IMR-90 (cell line): ENCODE data around the gene MRPL47. TPM values are rescaled to one million over a fixed set of nuclear protein-coding genes. Genes with fewer than 3 reads are reported as not detected.

ENCODE experiments used
- ATAC-seq: fragments of 200-7000 bp; cut with Tn5 transposase; 2 replicates; pipeline ENCODE4 v1.9.1; 2020; ENCODE audit warnings: low read depth, mild to moderate bottlenecking, moderate library complexity
- BruUV-seq: library from RNA; stranded (reverse); fragments of 400-500 nt; replicated peaks from 2 replicates; lab custom pipeline; 2021; lab: Mats Ljungman, UMichigan
- CTCF ChIA-PET: fragments of 300-600 bp; formaldehyde crosslinking; extraction: SDS; loops from one replicate; lab custom pipeline; 2021; ENCODE audit warnings: antibody characterized with exemption; lab: Yijun Ruan, JAX
- POLR2A ChIA-PET: fragments of 300-600 bp; sonication (Branson Sonifier 250); formaldehyde crosslinking; loops from one replicate; lab custom pipeline; 2022; ENCODE audit warnings: antibody characterized with exemption; ENCODE audit not compliant: unreplicated experiment; lab: Charles Lee
- DNase-seq: peaks from one replicate; pipeline ENCODE4 v3.0.0; 2013
- H2AFZ ChIP-seq: replicated peaks from 2 replicates; pipeline ENCODE3; 2013; ENCODE audit warnings: low read length, mild to moderate bottlenecking; ENCODE audit not compliant: poor library complexity
- H2AK5ac ChIP-seq: 2 replicates; pipeline ENCODE4 v1.6.1; 2013; ENCODE audit warnings: low read depth, low read length, inconsistent platforms
- H2AK9ac ChIP-seq: replicated peaks from 2 replicates; pipeline ENCODE3; 2013; ENCODE audit warnings: mild to moderate bottlenecking, low read depth, low read length, moderate library complexity; ENCODE audit not compliant: poor library complexity
- H2BK120ac ChIP-seq: 2 replicates; pipeline ENCODE4 v1.6.1; 2013; ENCODE audit warnings: low read depth, low read length, inconsistent platforms
- H2BK15ac ChIP-seq: 3 replicates; pipeline ENCODE4 v1.6.1; 2013; ENCODE audit warnings: low read depth, low read length, inconsistent platforms
- H2BK20ac ChIP-seq: 2 replicates; pipeline ENCODE4 v1.6.1; 2013; ENCODE audit warnings: low read depth, mild to moderate bottlenecking, inconsistent platforms, low read length, moderate library complexity
- H2BK5ac ChIP-seq: 2 replicates; pipeline ENCODE4 v1.6.1; 2013; ENCODE audit warnings: mild to moderate bottlenecking, low read depth, low read length, inconsistent platforms; ENCODE audit not compliant: poor library complexity, severe bottlenecking
- H3K14ac ChIP-seq: replicated peaks from 2 replicates; pipeline ENCODE4 v1.6.1; 2013; ENCODE audit warnings: low read depth, low read length, inconsistent platforms
- H3K18ac ChIP-seq: 2 replicates; pipeline ENCODE4 v1.6.1; 2013; ENCODE audit warnings: low read depth, low read length, control low read depth
- H3K23ac ChIP-seq: 2 replicates; pipeline ENCODE4 v1.6.1; 2013; ENCODE audit warnings: low read depth, low read length, inconsistent platforms
- H3K27ac ChIP-seq: 2 replicates; pipeline ENCODE4 v1.5.1; 2013; ENCODE audit warnings: mild to moderate bottlenecking, control low read depth, low read length; ENCODE audit not compliant: insufficient read depth
- H3K27me3 ChIP-seq: 2 replicates; pipeline ENCODE4 v1.6.1; 2013; ENCODE audit warnings: low read length; ENCODE audit not compliant: control insufficient read depth, insufficient read depth
- H3K36me3 ChIP-seq: 2 replicates; pipeline ENCODE4 v1.6.1; 2013; ENCODE audit warnings: low read length, mixed read lengths; ENCODE audit not compliant: control insufficient read depth, insufficient read depth
- H3K4ac ChIP-seq: 2 replicates; pipeline ENCODE4 v1.6.1; 2013; ENCODE audit warnings: low read depth, low read length, inconsistent platforms
- H3K4me1 ChIP-seq: 2 replicates; pipeline ENCODE4 v1.6.1; 2013; ENCODE audit warnings: low read length, mixed read lengths; ENCODE audit not compliant: control insufficient read depth, insufficient read depth
- H3K4me2 ChIP-seq: 2 replicates; pipeline ENCODE4 v1.6.1; 2013; ENCODE audit warnings: low read depth, mild to moderate bottlenecking, control low read depth, low read length, moderate library complexity
- H3K4me3 ChIP-seq: 2 replicates; pipeline ENCODE4 v1.5.1; 2013; ENCODE audit warnings: low read depth, mild to moderate bottlenecking, control low read depth, low read length, moderate library complexity; ENCODE audit not compliant: insufficient read depth
- H3K56ac ChIP-seq: 2 replicates; pipeline ENCODE4 v1.6.1; 2013; ENCODE audit warnings: low read length, inconsistent platforms; ENCODE audit not compliant: insufficient read depth; ENCODE audit errors: extremely low read depth
- H3K79me1 ChIP-seq, 2 experiments: 2 replicates each; pipeline ENCODE4 v1.6.1; 2013; ENCODE audit warnings: low read length in 2 of 2, inconsistent platforms in 1 of 2, low read depth in 1 of 2
- H3K9ac ChIP-seq: 2 replicates; pipeline ENCODE4 v1.6.1; 2013; ENCODE audit warnings: low read depth, low read length, control low read depth
- H3K9me1 ChIP-seq: 2 replicates; pipeline ENCODE4 v1.6.1; 2013; ENCODE audit warnings: low read length, inconsistent platforms; ENCODE audit not compliant: insufficient read depth
- H3K9me3 ChIP-seq: 2 replicates; pipeline ENCODE4 v1.6.1; 2013; ENCODE audit warnings: low read length; ENCODE audit not compliant: control insufficient read depth, insufficient read depth
- H4K20me1 ChIP-seq: 2 replicates; pipeline ENCODE4 v1.6.1; 2013; ENCODE audit warnings: low read length, inconsistent platforms; ENCODE audit not compliant: insufficient read depth
- H4K5ac ChIP-seq: 2 replicates; pipeline ENCODE4 v1.6.1; 2013; ENCODE audit warnings: mild to moderate bottlenecking, low read depth, low read length, control low read depth
- H4K8ac ChIP-seq, 2 experiments: 2 replicates each; pipeline ENCODE4 v1.6.1; 2013; ENCODE audit warnings: low read depth in 2 of 2, low read length in 2 of 2, control low read depth in 1 of 2, inconsistent platforms in 1 of 2
- H4K91ac ChIP-seq: 2 replicates; pipeline ENCODE4 v1.6.1; 2013; ENCODE audit warnings: low read depth, low read length, inconsistent platforms; ENCODE audit not compliant: insufficient read depth
- BHLHE40 ChIP-seq: fragments of 150-350 bp; IDR thresholded peaks from 2 replicates; pipeline ENCODE4 v1.6.1; 2016; ENCODE audit warnings: mild to moderate bottlenecking, low read depth, low read length
- CHD1 ChIP-seq: IDR thresholded peaks from 2 replicates; pipeline ENCODE4 v1.6.1; 2012; ENCODE audit warnings: low read depth, low read length, improper control_type of control experiment
- NFE2L2 ChIP-seq: fragments of 150-350 bp; IDR thresholded peaks from 2 replicates; pipeline ENCODE4 v1.6.1; 2016; ENCODE audit warnings: low read depth, mild to moderate bottlenecking, low read length
- POLR2A ChIP-seq: IDR thresholded peaks from 2 replicates; pipeline ENCODE4 v1.6.1; 2012; ENCODE audit warnings: mild to moderate bottlenecking, low read depth, low read length
- WGBS, 2 experiments: methylation state at CpG; one replicate each; pipeline versions ENCODE4 v1.1.5 to v1.1.7; 2013; ENCODE audit warnings: missing lambda C conversion rate in 2 of 2; ENCODE audit not compliant: insufficient read length in 1 of 2; ENCODE audit errors: extremely low coverage in 2 of 2; 5-methylcytosine and 5-hydroxymethylcytosine counted together
- dilution Hi-C: fragments of 300-500 bp; cut with HindIII; formaldehyde crosslinking; loops from one replicate; pipeline ENCODE4 v1.14.3; 2018; ENCODE audit warnings: low sequenced_read_pairs; ENCODE audit not compliant: unreplicated experiment
- in situ Hi-C: fragments of 300-500 bp; cut with MboI; formaldehyde crosslinking; loops from 3 replicates; pipeline ENCODE4 v1.14.3; 2019; ENCODE audit warnings: low sequenced_read_pairs, inconsistent platforms, mixed read lengths
- intact Hi-C: fragments of 100-400 bp; cut with micrococcal nuclease; formaldehyde crosslinking; loops from 2 replicates; pipeline ENCODE4 v1.10.0; 2022
- polyA plus RNA-seq, 3 experiments: library from polyadenylated mRNA; depleted of rRNA; stranded (reverse); fragments of >200 nt; gene quantifications; 2 replicates each; pipeline ENCODE4 v1.2.3, GENCODE V29; 2012; ENCODE audit warnings: low replicate concordance in 1 of 3
- total RNA-seq: library from RNA; depleted of rRNA; stranded (reverse); fragments of >200 nt; gene quantifications from 2 replicates; pipeline ENCODE4 v1.2.3, GENCODE V29; 2012
- TF ChIP-seq, protein P1 (sequence below): fragments of 150-350 bp; IDR thresholded peaks from 2 replicates; pipeline ENCODE4 v1.6.1; 2017; ENCODE audit warnings: mild to moderate bottlenecking, antibody characterized with exemption, low read length, low read depth
- TF ChIP-seq, protein P2 (sequence below): fragments of 150-350 bp; IDR thresholded peaks from 2 replicates; pipeline ENCODE4 v1.6.1; 2016; ENCODE audit warnings: low read depth, mild to moderate bottlenecking, low read length, moderate library complexity, borderline replicate concordance
- TF ChIP-seq, protein P3 (sequence below): conservative IDR thresholded peaks from 2 replicates; pipeline ENCODE4 v1.5.1; 2012; ENCODE audit warnings: mild to moderate bottlenecking, low read depth, low read length, improper control_type of control experiment

MRPL47 gene
- total and polyA plus RNA-seq, 2 of the 4 experiments (the other 2 are of a cell fraction): 41.4 to 43.7 TPM

DNA sequence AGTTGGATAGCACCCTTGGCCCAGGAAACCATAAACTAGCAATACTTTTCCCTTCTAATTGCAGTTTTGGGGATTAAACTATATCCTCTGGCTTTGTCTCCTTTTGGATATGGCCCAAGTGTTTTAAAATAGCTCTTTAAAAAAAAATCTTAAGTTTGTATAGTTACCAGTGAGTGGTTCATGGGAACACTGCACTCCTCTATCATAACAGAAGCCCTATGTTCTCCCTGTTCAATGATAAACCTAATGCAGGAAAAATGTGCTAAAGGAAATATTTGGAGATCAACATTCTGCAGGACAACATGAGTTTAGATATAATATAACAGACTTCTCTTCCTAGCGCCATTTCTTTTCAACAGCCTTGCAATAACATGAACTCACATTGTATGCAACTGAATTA is 13.1 kb downstream of the MRPL47 start:
- POLR2A ChIA-PET: no interaction called here
- no peak for TF ChIP-seq NFE2L2
- TF ChIP-seq, protein P1, sequence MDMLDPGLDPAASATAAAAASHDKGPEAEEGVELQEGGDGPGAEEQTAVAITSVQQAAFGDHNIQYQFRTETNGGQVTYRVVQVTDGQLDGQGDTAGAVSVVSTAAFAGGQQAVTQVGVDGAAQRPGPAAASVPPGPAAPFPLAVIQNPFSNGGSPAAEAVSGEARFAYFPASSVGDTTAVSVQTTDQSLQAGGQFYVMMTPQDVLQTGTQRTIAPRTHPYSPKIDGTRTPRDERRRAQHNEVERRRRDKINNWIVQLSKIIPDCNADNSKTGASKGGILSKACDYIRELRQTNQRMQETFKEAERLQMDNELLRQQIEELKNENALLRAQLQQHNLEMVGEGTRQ: no peak
- TF ChIP-seq, protein P2, sequence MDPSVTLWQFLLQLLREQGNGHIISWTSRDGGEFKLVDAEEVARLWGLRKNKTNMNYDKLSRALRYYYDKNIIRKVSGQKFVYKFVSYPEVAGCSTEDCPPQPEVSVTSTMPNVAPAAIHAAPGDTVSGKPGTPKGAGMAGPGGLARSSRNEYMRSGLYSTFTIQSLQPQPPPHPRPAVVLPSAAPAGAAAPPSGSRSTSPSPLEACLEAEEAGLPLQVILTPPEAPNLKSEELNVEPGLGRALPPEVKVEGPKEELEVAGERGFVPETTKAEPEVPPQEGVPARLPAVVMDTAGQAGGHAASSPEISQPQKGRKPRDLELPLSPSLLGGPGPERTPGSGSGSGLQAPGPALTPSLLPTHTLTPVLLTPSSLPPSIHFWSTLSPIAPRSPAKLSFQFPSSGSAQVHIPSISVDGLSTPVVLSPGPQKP: no peak
- TF ChIP-seq, protein P3, sequence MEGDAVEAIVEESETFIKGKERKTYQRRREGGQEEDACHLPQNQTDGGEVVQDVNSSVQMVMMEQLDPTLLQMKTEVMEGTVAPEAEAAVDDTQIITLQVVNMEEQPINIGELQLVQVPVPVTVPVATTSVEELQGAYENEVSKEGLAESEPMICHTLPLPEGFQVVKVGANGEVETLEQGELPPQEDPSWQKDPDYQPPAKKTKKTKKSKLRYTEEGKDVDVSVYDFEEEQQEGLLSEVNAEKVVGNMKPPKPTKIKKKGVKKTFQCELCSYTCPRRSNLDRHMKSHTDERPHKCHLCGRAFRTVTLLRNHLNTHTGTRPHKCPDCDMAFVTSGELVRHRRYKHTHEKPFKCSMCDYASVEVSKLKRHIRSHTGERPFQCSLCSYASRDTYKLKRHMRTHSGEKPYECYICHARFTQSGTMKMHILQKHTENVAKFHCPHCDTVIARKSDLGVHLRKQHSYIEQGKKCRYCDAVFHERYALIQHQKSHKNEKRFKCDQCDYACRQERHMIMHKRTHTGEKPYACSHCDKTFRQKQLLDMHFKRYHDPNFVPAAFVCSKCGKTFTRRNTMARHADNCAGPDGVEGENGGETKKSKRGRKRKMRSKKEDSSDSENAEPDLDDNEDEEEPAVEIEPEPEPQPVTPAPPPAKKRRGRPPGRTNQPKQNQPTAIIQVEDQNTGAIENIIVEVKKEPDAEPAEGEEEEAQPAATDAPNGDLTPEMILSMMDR: no peak
- TF ChIP-seq BHLHE40: no peak
- TF ChIP-seq POLR2A: no peak
- no peak for TF ChIP-seq CHD1
- no CpG with 5 or more reads among the region's 1 CpG for WGBS, 2 experiments

More for the DNA sequence above, 13.1 kb downstream of the MRPL47 start:
- ATAC-seq: peak; percentile 91
- H4K20me1 ChIP-seq: no peaks in the 10 kb centered on the region; the same call in 1 of the 2 replicates
- H2BK5ac ChIP-seq: no peak overlapping the region
- H2BK120ac ChIP-seq: no peak overlapping the region
- no peak overlapping the region for H2BK15ac ChIP-seq
- H3K36me3 ChIP-seq: peaks cover 30% of the 10 kb centered on the region
- H3K23ac ChIP-seq: no peak overlapping the region
- peaks cover 2% of the 10 kb centered on the region; the same call in 1 of the 2 replicates for H3K4me1 ChIP-seq
- H3K9me3 ChIP-seq: no peaks in the 10 kb centered on the region
- H4K8ac ChIP-seq: no peak overlapping the region
- CTCF ChIA-PET: interaction anchor here (0.6 kb wide), 1 partner anchor 50 kb away, joined by 9 read pairs; no protein-coding TSS in a partner anchor
- H2AFZ ChIP-seq: no peak overlapping the region
- H2BK20ac ChIP-seq: no peak overlapping the region
- H2AK9ac ChIP-seq: no peak overlapping the region
- H4K91ac ChIP-seq: no peak overlapping the region
- H3K27ac ChIP-seq: peak overlapping the region; percentile 82; the same call in 1 of the 2 replicates
- H3K56ac ChIP-seq: no peak overlapping the region
- no peak overlapping the region for H3K14ac ChIP-seq
- in situ Hi-C loops: loop anchor here (25.0 kb wide), 1 partner anchor 1371 kb away; no protein-coding TSS in a partner anchor
- no TSS peak for BruUV-seq
- H2AK5ac ChIP-seq: no peak overlapping the region
- H3K4me3 ChIP-seq: no peak overlapping the region
- peaks cover 3% of the 10 kb centered on the region; the same call in 1 of the 2 replicates for H3K9me1 ChIP-seq
- H3K79me1 ChIP-seq: peaks cover 1 to 4% of the 10 kb centered on the region in 2 experiments; a peak in 2 of 4 replicates
- H4K5ac ChIP-seq: no peak overlapping the region
- no peaks in the 10 kb centered on the region for H3K27me3 ChIP-seq
- no peak overlapping the region for H3K9ac ChIP-seq
- intact Hi-C loops: no loop called here
- H3K18ac ChIP-seq: no peak overlapping the region
- DNase-seq: peak; percentile 65
- no peak overlapping the region for H3K4ac ChIP-seq
- dilution Hi-C loops: no loop called here
- no peak overlapping the region; the same call in 1 of the 2 replicates for H3K4me2 ChIP-seq
